HG02885 (cell line): ENCODE data around the gene ZNF827.

Source experiments
- ATAC-seq: cut with Tn5 transposase; IDR thresholded peaks from one replicate; pipeline ENCODE4 v1.9.1; 2021; ENCODE audit warnings: mild to moderate bottlenecking; ENCODE audit not compliant: unreplicated experiment, poor library complexity

Gene ZNF827

GRCh38 chr4:145732895-145733880 is 205.4 kb downstream of the ZNF827 start:
- peak; percentile 86 for ATAC-seq

GRCh38 chr4:145732001-145732815 is 206.4 kb downstream of the ZNF827 start:
- no peak for ATAC-seq

- no peak for ATAC-seq
These were observed 207.6 kb downstream of the ZNF827 start for GRCh38 chr4:145731028-145731427.

- no peak for ATAC-seq
These were observed 208.6 kb downstream of the ZNF827 start for GRCh38 chr4:145730026-145730425.

GRCh38 chr4:145723336-145723735 is 215.3 kb downstream of the ZNF827 start:
- no peak for ATAC-seq

GRCh38 chr4:145722561-145722960 is 216.1 kb downstream of the ZNF827 start:
- ATAC-seq, result no peak

- peak; percentile 56 for ATAC-seq
These were observed 218.0 kb downstream of the ZNF827 start for GRCh38 chr4:145720656-145721055.

GRCh38 chr4:145719752-145720624 is 218.6 kb downstream of the ZNF827 start:
- peak; percentile 64 for ATAC-seq

- no peak for ATAC-seq
These were observed 221.9 kb downstream of the ZNF827 start for GRCh38 chr4:145716661-145717200.

- ATAC-seq, result no peak
These were observed 222.4 kb downstream of the ZNF827 start for GRCh38 chr4:145716200-145716599.

GRCh38 chr4:145709843-145710242 is 228.8 kb downstream of the ZNF827 start:
- peak; percentile 92 for ATAC-seq

GRCh38 chr4:145709336-145709735 is 229.3 kb downstream of the ZNF827 start:
- ATAC-seq, result peak; percentile 33
